Activated T-helper 1 cell treated with anti-CD3 and anti-CD28 coated beads, Interleukin-12 subunit alpha, Interleukin-12 subunit beta, Interleukin-2, Interleukin-4 antibody, amounts not matched to agents 30 ng/mL and 10 ng/mL and 1 ng/mL, durations not matched to agents 14 hours and 24 hours and 36 hours (primary cell): ENCODE measurements around the gene BCR. TPM values are rescaled to one million over a fixed set of nuclear protein-coding genes. Genes with fewer than 3 reads are reported as not detected.
"Not testable (repeated sequence)": the region's sequence is repeated elsewhere in the genome, so short reads cannot be mapped to it uniquely, and the experiment has no call there.

ENCODE experiments used
- DNase-seq: peaks from one replicate; pipeline ENCODE4 v3.0.0; 2021; ENCODE audit warnings: low spot score
- H3K27ac Mint-ChIP-seq: one replicate; pipeline ENCODE4 v1.8.0; 2021; ENCODE audit warnings: mild to moderate bottlenecking, mixed read lengths
- H3K27me3 Mint-ChIP-seq: one replicate; pipeline ENCODE4 v1.8.0; 2022; ENCODE audit warnings: mild to moderate bottlenecking, moderate library complexity, mixed read lengths; ENCODE audit not compliant: insufficient read depth
- H3K36me3 Mint-ChIP-seq: one replicate; pipeline ENCODE4 v1.8.0; 2021; ENCODE audit warnings: low read depth, mixed read lengths
- H3K4me1 Mint-ChIP-seq: one replicate; pipeline ENCODE4 v1.8.0; 2021; ENCODE audit warnings: low read depth, mixed read lengths
- H3K4me3 Mint-ChIP-seq: one replicate; pipeline ENCODE4 v1.8.0; 2021; ENCODE audit warnings: mild to moderate bottlenecking, moderate library complexity, mixed read lengths
- H3K9me3 Mint-ChIP-seq: one replicate; pipeline ENCODE4 v1.8.0; 2021; ENCODE audit warnings: mixed read lengths
- intact Hi-C: fragments of 100-400 bp; cut with micrococcal nuclease; formaldehyde crosslinking; loops from one replicate; pipeline ENCODE4 v1.15.1; 2024
- total RNA-seq: library from RNA; stranded (reverse); gene quantifications from 2 replicates; pipeline ENCODE4 v1.2.3, GENCODE V29; 2022

The BCR gene
- total RNA-seq, 1 donor from 2014 or later, result 56.8 TPM

DNA sequence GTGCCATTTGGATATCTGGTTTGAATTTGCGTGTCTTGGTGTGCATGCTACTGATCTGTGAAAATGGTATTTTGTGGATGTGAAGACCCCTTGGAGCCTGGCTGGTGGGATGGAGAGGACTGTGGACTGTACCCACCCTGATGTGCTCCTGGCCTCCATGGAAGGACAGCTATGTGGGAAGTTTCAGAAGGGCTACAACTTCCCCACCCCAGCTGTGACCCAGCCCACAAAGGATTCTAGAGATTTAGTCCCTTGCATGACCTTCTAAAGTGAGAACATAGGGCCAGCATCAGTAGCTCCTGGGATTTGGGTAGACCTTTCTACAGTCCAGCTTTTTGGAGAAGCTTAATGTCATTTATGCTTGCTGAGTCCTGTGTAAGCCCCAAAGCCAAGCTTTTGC, 173.4 kb downstream of the BCR start:
- DNase-seq, result no peak
- Mint-ChIP-seq H3K27ac (no peak overlapping the region), H3K9me3 (no peaks in the 10 kb centered on the region), H3K36me3 (no peaks in the 10 kb centered on the region), H3K4me1 (no peaks in the 10 kb centered on the region), H3K27me3 (peaks cover 19% of the 10 kb centered on the region), H3K4me3 (no peak overlapping the region)
- intact Hi-C loops, result no loop called here

DNA sequence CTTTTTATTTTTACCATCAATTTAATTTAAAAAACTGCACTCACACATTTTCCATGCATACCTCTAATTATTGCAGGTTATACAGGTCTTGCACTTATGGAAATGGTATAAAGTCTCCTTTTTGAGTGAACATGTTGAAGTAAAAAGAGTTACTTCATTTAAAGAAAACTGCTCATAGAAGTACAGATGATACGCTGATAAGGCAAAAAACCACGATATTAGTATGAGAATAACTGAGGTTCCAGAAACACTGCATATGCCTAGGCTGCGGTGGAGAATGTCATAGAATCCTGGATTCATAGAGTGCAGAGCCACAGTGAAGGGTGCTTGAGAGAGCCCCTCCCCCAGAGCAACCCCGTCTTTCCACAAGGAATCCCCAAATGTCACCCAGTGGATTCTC, 175.8 kb downstream of the BCR start:
- H3K9me3 Mint-ChIP-seq, result no peaks in the 10 kb centered on the region
- no peaks in the 10 kb centered on the region for H3K4me1 Mint-ChIP-seq
- no peak overlapping the region for H3K27ac Mint-ChIP-seq
- no peaks in the 10 kb centered on the region for H3K36me3 Mint-ChIP-seq
- intact Hi-C loops, result no loop called here
- H3K4me3 Mint-ChIP-seq, result no peak overlapping the region
- H3K27me3 Mint-ChIP-seq, result peaks cover 19% of the 10 kb centered on the region
- no peak for DNase-seq

DNA sequence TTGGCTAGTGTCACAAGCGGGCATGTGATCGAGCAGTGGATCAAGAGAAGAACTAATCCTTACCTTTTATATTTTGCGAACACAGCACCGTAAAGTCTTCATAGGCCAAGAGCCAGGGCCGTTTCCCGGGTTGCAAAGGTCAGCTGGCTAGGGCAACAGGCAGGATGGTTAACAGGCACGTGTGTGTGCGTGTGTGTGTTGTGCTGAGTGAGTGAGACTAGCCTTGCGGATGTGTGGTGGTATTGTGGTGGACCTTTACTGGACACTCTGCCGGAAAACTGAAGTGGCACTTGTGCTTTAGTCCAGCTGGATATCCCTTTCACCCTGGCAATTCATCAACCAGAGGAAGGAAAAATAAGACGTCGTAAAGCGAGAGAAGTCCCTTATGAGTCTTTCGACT, 176.7 kb downstream of the BCR start:
- Mint-ChIP-seq H3K27ac (no peak overlapping the region), H3K27me3 (peaks cover 19% of the 10 kb centered on the region), H3K4me3 (no peak overlapping the region), H3K4me1 (no peaks in the 10 kb centered on the region), H3K36me3 (no peaks in the 10 kb centered on the region), H3K9me3 (no peaks in the 10 kb centered on the region)
- intact Hi-C loops, result no loop called here
- DNase-seq, result no peak

DNA sequence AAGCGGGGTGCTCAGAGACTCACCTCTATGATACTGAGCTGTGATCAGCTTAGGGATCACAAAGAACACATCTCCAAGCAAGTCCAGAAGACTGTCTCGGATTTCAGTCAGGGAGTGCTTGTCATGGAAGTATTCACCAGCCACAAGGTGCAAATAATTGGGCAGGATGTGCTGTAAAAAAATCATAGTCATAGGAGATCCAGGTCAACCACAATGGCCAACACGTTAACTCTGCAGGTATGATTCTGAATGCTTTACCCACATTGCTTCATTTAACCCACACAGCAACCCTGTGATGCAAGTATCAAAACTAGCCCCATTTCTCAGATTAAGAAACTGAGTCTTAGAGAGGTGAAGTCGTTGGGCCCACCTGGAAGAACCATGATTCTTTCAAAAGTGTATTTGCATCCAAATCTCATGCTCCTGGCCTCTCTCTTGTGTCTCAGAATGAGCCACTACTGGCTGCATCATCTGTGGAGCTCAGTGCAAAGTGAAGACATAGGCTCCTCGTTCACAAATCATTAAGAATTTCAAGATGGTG, 179.3 kb downstream of the BCR start:
- Mint-ChIP-seq H3K36me3 (no peaks in the 10 kb centered on the region), H3K9me3 (no peaks in the 10 kb centered on the region), H3K4me3 (no peak overlapping the region), H3K27me3 (peaks cover 12% of the 10 kb centered on the region), H3K27ac (no peak overlapping the region), H3K4me1 (no peaks in the 10 kb centered on the region)
- DNase-seq, result no peak
- intact Hi-C loops, result no loop called here

DNA sequence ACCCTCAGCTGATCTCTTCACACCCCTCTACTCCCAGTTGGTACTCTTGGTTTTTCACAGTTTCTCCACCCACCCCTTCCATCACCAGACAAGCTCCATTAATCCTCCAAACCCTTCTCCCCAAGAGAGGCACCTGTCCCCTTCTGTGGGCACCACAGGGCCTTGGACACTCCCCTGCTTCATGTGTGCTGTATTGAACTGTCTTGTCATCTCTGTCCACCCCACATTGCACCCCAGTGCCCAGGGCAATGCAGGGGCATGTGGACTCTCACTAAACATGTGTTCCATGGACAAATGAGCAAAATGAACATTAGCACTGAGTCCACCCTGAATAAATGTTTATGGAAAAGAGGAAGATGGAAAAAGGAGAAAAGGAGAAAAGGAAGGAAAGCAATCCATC, 181.4 kb downstream of the BCR start:
- Mint-ChIP-seq H3K9me3 (no peaks in the 10 kb centered on the region), H3K27me3 (peaks cover 12% of the 10 kb centered on the region), H3K27ac (no peak overlapping the region), H3K4me1 (no peaks in the 10 kb centered on the region), H3K36me3 (no peaks in the 10 kb centered on the region), H3K4me3 (no peak overlapping the region)
- no peak for DNase-seq
- intact Hi-C loops, result no loop called here

DNA sequence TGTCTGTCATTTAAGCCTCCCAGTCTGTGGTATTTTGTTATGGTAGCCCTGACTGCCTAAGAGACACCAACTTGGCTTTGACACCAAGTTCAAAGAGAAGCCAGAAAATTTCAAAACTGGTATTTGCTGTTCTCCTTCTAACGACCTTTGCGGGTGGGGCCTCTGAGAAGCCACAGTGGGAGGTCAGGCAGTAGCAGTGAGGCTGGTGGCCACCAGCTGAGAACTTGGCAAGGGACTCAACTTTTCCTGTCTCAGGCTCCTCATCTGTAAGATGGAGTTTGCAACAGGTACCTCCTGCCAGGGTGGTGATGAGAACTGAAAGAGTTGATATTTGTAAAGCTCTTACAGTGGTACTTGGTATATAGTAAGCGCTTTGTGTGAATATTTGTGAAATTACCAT, 183.4 kb downstream of the BCR start:
- Mint-ChIP-seq H3K36me3 (no peaks in the 10 kb centered on the region), H3K9me3 (no peaks in the 10 kb centered on the region), H3K4me1 (no peaks in the 10 kb centered on the region), H3K27ac (no peak overlapping the region), H3K27me3 (peaks cover 17% of the 10 kb centered on the region), H3K4me3 (no peak overlapping the region)
- intact Hi-C loops, result no loop called here
- DNase-seq, result no peak

DNA sequence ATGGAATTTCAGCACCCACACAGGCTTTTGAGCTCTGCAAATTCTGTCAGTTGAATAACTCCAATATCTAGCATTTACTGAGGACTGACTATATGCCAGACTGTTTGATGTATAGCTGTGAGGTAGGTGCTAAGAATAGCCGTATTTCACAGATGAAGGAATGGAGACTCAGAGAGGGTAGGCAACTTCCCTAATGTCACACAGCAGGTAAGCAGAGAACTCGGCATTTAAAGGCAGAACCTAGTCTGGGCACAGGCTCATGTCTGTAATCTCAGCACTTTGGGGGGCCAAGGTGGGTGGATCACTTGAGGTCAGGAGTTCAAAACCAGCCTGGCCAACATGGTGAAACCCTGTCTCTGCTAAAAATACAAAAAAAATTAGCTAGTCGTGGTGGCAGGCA, 184.1 kb downstream of the BCR start:
- no peak overlapping the region for H3K4me3 Mint-ChIP-seq
- intact Hi-C loops, result no loop called here

DNA sequence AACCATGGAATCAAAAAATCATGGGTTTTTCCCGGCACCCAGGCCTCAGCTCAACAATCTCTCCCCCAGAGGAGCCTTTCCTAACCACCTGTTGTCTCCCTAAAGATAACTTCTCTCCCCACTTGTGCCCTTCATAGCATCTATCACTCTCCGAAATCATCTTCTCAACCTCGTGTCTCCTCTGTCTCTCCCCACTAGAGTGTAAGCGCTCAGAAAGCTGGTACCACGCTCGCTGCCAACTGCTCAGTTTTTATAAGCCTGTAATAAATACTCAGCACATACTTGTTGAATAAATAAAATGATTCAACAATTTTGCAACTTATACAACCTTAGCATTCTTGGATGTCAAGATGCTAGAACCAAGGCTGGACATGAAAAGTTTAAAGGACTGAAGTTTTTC, 185.2 kb downstream of the BCR start:
- intact Hi-C loops, result no loop called here
- no peak for DNase-seq
- no peak overlapping the region for H3K27ac Mint-ChIP-seq
- no peak overlapping the region for H3K4me3 Mint-ChIP-seq
- H3K27me3 Mint-ChIP-seq, result peaks cover 20% of the 10 kb centered on the region
- H3K9me3 Mint-ChIP-seq, result no peaks in the 10 kb centered on the region
- H3K4me1 Mint-ChIP-seq, result no peaks in the 10 kb centered on the region
- H3K36me3 Mint-ChIP-seq, result no peaks in the 10 kb centered on the region

More for the DNA sequence above, 184.1 kb downstream of the BCR start:
- no peaks in the 10 kb centered on the region for H3K4me1 Mint-ChIP-seq
- no peak overlapping the region for H3K27ac Mint-ChIP-seq
- H3K9me3 Mint-ChIP-seq, result no peaks in the 10 kb centered on the region
- no peaks in the 10 kb centered on the region for H3K36me3 Mint-ChIP-seq
- H3K27me3 Mint-ChIP-seq, result peaks cover 20% of the 10 kb centered on the region
- DNase-seq, result no peak

DNA sequence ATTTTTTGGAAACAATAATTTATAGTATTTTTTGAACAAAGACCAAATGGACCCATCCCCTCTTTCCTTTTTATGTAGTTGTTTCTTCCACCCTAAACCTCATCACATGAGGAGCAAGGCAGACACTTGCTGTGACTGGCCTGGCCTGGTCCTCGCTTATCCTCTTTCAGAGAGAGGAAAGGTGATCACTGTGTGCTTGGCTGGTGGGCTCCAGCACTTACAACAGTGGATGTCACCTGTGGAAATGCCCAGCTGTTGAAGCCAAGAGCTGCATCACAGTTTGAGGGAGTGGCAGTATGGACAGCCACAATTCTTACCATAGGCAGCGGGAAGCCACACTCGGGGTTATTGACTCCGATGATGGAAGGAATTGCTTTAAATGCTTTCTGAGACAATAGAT, 185.7 kb downstream of the BCR start:
- DNase-seq, result no peak
- Mint-ChIP-seq H3K4me3 (no peak overlapping the region), H3K4me1 (no peaks in the 10 kb centered on the region), H3K36me3 (no peaks in the 10 kb centered on the region), H3K27ac (no peak overlapping the region), H3K27me3 (peaks cover 21% of the 10 kb centered on the region), H3K9me3 (no peaks in the 10 kb centered on the region)
- intact Hi-C loops, result no loop called here

DNA sequence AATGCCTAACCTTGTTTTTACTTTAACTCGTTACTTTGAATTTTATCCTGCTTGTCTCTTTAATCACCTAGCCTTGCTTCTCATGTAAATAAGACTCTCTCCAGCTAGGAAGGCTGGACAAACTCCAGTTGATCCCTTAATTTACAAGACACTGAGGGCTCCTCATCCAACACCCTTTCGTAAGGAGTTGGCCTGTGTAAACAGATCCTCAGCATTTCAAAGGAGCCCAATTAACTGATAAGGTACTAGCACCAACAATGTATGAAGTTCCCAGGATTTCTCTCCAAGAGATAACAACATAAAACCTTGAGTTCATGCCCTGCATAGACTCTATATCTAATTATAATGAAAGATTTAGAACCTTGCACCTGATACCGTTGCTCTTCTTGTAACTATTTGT, 186.9 kb downstream of the BCR start:
- H3K9me3 Mint-ChIP-seq, H3K27ac Mint-ChIP-seq, intact Hi-C loops, H3K36me3 Mint-ChIP-seq, DNase-seq, H3K4me1 Mint-ChIP-seq, H3K4me3 Mint-ChIP-seq: not testable (repeated sequence)
- H3K27me3 Mint-ChIP-seq, result peaks cover 21% of the 10 kb centered on the region

Other genes with a start within 250 kb of the BCR start
- gene GNAZ, start 110.0 kb upstream of the BCR start, total RNA-seq, result 0.75 and 0.93 TPM in 2 replicates
- gene RSPH14, start 38.5 kb upstream of the BCR start, total RNA-seq, result not detected in 2 replicates
- 0.08 TPM in 1 of 2 replicates, not detected in the other for gene RAB36, start 35.0 kb upstream of the BCR start, total RNA-seq